NCI-H146 treated with DMSO at 0.1 percent for 48 hours (cell line): Measurements from ENCODE around the gene TRIM33.
A peak's percentile ranks its signal among the peaks of the same experiment; 100 is the strongest.
"Not testable (repeated sequence)": the region's sequence is repeated elsewhere in the genome, so short reads cannot be mapped to it uniquely, and the experiment has no call there.

ENCODE experiments used
- DNase-seq: peaks from one replicate; lab custom pipeline; 2025; ENCODE audit not compliant: unreplicated experiment; lab: John Stamatoyannopoulos, UW

TRIM33 gene

DNA sequence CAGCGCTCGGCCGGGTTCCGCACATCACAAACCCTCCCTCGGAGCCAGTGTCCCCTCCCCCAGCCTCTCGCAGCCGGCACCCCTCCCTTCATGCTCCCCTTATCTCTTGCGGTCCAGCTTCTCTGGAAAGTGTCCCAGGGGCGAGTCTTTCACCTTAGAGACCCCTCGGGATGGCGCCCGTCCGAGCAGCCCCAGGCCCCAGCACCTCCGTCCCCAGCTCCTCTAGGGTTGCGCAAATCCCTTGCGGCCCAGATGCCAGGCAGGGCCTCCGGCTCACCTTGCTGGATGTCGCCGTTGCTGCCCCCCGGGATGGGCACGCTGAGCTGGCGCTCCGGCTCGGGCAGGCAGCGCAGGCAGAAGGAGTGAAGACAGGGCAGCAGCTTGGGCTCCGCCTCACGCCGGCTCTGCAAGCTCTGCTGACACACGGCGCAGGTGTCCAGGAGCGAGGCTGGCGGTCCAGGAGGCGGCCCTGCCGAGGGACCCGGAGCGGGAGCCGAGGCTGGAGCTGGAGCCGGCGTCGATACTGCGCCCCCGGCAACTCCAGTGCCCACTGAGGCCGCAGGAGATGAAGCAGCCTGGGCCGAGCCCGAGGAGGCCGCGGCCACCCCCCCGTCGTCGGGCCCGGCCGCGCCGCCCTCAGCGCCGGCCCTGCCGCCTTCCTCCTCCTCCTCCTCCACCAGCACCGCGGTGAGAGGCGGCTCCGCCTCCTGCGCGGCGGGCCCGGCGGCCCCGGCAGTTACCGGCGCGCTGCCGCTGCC, 550 bp downstream of the TRIM33 start:
- peak; percentile 45 for DNase-seq

DNA sequence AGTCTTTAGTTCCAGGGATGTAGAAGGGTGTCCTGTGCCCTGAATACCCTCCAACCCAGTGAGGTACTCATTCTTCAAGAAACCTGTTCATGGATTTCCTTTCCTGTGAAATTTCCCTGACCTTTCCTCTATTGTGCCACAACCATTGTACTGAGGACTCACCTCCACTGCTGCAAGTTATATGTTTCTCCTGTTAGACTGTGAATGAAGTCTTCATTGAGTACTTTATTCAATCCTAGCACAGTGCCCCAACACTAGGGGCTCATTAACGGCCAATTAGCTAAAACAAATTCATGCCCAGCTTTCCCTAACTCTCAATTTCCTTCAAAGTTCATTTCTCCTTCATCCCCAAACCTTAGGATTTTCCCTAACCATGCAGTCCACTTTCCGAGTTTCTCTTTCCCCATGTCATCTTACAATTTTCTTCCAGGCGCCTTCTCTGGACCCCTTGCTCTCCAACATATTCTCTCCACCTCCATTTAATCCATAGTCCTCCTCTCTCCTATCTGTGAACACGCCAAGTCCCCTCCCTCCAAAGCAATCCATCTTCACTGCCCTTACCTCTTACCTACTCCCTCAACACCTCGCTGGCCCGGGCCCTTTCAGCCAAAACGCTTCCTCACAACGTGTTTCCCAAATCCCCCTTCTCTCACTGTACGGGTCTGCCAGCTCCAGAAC, 1.3 kb downstream of the TRIM33 start:
- DNase-seq, result no peak

DNA sequence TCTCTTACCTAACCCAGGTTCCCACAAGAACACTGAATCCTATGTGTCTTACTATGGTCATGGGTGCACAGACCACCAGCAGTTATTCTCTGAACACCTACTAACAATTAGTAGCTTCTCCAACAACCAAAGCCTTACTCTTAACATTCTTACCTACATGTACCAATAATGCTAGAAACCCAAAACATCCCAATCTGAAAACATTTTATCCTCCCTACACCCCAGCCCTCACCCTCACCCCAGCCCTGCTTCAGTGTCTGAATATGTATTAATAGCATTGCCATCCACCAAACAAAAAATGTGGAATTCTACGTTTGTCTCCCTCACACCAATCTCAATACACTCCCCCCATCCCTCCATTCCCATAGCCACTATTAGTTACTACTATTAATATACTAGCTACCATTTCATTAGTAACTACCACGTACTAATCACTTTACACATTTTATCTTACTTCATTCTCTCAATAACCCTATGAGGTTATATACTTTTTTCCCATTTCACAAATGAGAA, 2.6 kb downstream of the TRIM33 start:
- no peak for DNase-seq

DNA sequence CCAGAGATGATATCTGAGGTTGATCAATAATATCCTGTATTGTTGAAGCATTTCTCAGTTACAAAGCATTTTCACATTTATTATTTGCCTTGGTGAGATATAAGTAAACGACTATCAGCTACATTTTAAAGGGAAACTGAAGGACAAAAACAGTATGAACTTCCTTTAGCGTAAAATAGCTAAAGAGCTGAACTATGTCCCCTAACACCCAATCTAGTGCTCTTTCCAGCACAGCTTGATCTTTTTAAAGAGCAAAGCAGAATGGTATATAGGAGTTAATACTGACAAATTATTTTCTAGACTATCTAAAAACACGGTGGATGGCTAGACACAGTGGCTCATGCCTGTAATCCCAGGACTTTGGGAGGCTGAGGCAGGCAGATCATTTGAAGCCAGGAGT, 3.5 kb downstream of the TRIM33 start:
- no peak for DNase-seq

DNA sequence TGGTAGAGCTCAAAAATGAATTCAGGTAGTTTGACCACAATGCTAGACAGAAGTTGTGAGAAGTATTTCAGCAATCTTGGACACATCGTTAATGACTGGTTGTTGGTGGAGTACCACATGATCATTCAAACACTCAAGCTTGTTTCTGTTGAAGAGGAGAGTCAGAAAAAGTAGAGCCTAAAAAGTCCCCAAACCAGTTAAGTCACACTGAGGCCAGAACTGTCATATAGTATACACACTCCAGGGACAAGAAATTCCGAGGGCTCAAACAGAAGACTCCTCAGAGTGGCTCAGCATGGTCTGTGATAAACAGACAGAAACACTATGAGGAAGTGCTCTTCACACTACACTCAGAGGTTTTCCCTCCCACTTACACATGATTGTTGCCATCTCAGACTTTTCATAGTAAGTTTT, 5.8 kb downstream of the TRIM33 start:
- no peak for DNase-seq

DNA sequence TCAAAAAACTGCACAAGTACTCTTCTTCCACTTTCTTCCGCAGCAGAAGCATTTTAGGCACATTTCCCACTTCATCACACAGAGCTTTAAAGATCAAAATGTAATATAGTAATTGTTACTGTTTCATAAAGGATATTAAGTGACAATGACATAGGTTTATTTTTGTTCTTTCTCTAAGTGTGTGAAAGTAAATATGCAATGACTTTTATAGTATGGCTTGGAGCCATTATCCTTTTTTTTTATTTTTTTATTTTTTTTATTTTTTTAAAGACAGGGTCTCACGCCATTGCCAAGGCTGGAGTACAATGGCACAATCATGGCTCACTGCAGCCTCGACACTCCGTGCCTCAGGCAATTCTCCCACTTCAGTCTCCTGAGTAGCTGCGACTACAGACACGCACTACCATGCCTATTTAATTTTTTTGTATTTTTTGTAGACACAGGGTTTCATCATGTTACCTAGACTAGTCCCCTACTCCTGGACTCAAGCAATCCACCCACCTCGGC, 7.0 kb downstream of the TRIM33 start:
- DNase-seq, result no peak

DNA sequence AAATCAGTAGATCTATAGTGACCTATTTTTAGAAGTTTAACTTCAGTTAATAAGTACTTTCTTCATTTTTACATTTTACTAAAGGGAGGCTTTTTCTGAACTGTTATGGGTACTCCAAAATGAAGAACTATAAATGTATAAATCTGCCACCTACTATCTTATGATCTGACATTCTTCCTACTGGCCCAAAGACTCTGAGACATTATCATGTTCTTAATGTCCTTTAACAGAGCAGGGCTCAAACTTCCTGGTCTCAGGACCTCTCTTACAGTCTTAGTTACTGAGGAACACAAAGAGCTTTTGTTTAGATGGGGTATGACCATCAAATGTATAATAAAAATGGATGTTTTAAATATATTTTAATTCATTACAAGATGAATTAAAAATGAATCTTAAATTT, 8.9 kb downstream of the TRIM33 start:
- no peak for DNase-seq

DNA sequence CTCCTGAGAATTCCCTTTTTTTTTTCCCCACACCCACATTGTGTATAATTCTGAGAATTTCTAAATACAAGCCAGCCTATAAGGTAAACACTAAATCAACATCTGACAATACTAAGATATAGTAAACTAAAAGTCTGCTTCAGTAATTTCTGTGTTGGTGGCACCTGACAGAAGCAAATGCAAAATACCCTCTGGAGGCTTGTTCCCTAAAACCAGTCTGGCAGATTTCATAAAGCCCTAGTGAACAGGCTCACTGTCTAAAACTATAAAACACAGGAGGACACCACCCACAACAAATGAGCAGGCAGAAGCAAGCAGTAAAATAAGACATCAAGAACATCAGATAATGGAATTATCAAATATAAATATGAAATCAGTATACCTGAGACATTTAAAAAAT, 11.5 kb downstream of the TRIM33 start:
- DNase-seq, result no peak

DNA sequence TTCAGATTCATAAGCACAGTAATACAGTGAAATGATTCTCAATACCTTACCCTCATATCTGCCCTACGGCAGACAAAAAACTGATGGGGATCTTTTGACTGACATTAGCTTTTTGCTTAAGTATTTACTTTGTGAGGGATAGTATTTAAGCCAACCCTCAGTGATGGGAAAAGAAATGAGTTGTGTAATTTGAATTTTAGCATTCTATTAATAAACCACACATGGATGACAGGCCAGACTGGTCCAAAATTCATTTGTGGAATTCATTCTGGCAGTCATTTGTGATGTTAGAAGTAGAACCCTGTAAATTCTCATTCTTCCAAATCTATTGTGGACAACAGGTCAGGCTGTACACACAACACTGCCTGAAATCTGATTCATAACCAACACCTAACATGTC, 14.9 kb downstream of the TRIM33 start:
- no peak for DNase-seq

DNA sequence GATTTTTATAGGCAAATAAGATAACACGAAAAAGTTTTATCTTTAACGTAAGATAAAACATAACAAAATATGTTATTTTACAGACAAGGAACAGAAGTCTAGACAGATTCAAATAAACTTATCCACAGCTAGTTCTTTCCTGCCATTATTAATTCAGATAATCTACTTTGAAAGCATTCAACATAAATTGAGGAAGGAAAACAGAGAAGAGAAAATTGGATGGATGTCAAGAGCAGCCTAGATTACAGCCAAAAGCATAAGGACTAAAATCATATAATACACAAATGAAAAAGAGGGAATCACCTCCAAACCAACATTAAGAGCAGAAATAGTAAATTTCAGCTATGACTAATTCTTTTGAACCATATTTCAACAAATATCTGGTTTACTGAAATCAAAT, 15.5 kb downstream of the TRIM33 start:
- no peak for DNase-seq

DNA sequence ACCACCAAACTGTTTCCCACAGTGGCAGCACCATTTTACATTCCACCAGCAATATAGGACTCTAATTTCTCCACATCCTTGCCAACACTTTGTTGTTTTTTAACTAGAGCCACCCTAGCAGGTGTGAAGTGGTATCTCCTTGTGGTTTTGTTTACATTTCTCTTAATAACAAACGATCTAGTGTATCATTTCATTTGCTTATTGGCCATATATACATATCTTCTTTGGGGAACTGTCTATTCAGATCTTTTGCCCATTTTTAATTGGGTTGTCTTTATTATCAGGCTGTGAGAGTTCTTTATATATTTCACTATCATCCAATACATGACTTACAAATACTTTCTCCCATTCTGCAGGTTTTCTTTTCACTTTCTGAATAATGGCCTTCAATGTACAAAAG, 18.0 kb downstream of the TRIM33 start:
- no peak for DNase-seq

DNA sequence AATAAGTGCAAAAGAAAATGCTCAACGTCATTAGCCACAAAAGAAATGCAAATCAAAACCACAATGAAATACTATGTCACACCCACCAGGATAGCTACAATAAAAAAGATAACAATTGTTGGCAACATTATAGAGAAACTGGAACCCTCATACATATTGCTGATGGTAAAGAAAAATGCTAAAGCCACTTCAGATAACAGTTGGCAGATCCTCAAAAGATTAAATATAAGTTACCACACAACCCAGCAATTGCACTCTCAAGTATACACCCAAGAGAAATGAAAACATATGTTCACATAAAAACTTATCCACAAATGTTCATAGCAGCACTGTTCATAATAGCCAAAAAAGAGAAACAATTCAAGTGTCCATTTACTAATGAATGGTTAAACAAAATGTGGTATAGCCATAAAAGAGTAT, 20.7 kb downstream of the TRIM33 start:
- no peak for DNase-seq

DNA sequence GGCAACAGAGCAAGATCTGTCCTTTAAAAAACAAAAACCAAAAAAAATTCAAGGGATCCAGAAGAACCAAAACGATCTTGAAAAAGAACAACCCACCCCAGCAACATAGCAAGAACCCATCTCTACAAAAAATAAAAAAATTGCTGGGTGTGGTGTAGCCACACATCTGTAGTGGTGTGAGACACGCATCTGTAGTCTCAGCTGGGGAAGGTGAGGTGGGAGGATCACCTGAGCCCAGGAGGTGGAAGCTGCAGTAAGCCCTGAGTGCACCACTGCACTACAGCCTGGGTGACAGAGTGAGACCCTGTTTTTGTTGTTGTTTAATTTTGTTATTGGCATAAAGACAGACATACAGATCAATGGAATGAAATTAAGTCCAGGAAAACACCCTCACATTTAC, 22.3 kb downstream of the TRIM33 start:
- DNase-seq, result no peak

DNA sequence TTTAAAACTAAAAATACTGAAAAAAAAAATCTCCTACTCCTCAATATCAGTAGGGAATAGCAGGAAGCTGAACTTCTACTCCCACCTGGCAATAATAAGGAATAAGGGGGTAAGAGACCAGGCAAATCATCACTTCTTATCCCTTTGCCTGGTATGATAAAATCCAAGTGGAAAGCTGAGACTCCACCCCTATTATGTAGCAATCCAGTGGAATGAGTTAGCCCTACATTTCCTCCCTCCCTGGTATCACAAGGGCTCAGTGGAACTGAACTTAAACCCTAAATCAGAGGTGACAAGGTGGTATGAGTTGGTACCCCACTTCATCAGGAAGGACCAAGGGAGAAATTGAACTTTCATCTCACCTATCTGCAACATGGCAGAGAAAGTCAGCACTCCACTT, 25.7 kb downstream of the TRIM33 start:
- DNase-seq, result no peak

DNA sequence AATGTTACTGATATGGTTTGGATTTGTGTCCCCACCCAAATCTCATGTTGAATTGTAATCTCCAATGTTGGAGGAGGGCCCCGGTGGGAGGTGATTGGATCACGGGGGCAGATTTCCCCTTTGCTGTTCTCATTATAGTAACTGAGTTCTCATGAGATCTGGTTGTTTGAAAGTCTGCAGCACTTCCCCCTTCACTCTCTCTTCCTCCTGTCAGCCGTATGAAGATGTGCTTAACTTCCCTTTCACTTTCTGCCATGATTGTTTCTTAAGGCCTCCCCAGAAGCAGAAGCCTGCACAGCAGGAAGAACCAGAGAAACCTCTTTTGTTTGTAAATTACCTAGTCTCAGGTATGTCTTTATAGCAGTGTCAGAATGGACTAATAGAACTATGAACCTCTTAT, 28.4 kb downstream of the TRIM33 start:
- no peak for DNase-seq

DNA sequence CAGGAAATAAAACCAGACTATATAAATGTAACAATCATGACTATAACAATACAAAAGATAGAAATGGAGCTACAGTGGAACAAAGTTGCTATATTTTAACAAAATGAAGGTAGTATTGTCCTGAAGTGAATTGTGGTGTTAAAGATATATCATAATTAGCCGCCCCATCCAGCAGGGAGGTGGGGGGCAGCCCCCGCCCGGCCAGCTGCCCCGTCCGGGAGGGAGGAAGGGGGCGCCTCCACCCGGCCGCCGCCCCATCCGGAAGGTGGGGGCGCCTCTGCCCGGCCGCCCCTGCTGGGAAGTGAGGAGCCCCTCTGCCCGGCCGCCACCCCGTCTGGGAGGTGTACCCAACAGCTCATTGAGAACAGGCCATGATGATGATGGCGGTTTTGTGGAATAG, 31.4 kb downstream of the TRIM33 start:
- not testable (repeated sequence) for DNase-seq

DNA sequence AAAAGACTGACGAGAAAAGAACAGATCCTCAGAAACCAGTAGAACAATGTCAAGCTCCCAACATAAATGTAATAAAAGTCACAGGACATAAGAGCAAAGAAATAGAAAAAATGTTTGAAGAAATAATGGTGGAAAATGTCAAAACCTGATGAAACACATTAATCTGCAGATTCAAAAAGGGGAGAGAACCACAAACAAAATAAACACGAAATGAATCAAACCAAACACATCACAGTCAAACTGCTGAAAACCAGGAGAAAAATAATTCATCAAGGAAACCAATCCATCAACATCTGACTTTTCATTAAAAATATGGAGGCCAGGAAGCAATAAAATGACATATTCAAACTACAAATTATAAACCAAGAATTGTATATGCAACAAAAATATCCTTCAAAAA, 31.9 kb downstream of the TRIM33 start:
- no peak for DNase-seq

DNA sequence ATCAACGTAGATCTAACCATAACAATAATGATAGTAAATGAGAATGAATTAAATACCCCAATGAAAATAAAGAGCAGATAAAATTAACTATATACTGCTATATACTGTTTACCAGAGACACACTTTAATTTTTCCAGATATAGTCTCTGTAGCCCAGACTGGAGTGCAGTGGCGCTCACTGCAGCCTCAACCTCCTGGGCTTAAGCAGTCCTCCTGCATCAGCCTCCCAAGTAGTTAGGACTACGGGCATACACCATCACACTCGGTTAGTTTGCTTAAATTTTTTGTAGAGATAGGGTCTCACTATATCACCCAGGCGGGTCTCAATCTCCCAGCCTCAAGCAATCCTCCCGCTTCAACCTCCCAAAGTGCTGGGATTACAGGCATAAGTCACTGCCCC, 37.2 kb downstream of the TRIM33 start:
- no peak for DNase-seq

DNA sequence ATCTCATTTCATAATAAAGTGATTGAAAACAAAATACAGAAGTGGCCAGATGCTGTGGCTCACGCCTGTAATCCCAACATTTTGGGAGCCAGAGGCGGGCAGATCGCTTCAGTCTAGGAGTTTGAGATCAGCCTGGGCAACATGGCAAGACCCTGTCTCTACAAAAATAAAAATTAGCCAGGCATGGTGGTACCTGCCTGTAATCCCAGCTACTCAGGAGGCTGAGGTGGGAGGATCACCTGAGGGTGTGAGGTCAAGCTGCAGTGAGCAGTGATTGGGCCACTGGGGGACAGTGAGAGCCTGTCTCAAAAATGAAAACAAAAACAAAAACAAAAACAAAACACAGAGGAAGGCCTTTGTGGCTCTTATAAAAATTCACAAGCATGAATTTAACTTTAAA, 38.6 kb downstream of the TRIM33 start:
- no peak for DNase-seq

DNA sequence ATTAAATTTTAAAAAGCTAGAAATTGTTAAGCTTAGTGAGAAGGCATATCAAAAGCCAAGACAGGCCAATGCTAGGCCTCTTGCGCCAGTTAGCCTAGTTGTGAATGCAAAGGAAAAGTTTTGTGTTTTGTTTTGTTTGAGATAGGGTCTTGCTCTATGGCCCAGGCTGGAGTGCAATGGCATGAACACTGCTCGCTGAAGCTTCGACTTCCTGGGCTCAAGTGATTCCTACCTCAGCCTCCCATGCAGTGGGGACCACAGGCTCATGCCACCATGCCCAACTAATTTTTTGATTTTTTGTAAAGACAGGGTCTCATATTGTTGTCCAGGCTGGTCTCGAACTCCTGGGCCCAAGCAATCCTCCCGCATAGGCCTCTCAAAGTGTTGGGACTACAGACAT, 40.3 kb downstream of the TRIM33 start:
- no peak for DNase-seq

DNA sequence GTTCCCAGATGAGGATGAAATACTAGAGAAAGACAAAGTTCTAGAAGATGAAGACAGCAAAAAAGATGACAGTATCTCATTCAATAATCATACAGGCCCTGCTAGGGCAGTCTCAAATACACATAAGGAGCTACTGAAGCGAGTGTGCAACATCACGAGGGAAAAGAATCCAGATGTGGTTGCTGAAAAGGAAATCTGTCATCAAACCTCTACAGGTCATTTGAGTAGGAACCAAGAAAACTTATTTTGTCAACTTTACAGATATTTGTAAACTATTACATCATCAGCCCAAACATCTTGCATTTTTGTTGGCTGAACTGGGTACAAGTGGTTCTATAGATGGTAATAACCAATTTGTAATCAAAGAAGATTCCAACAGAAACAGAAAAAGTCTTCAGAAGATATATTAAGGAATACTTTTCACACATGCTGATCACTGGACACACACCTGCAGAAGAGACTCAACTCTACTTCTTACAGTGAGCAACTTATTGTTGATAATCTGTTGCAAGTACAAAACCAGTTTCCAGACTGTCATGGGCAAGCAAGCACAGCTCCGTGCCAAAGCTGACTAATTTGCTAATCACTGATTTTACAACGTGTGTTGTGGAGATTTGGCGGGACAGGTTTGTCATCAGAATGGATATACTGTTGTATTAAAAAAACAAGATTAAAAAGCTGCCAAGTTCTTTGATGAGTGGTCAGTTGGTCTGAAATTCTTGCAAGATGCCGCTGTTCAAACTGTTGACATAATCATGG, 42.1 kb downstream of the TRIM33 start:
- DNase-seq, result no peak

DNA sequence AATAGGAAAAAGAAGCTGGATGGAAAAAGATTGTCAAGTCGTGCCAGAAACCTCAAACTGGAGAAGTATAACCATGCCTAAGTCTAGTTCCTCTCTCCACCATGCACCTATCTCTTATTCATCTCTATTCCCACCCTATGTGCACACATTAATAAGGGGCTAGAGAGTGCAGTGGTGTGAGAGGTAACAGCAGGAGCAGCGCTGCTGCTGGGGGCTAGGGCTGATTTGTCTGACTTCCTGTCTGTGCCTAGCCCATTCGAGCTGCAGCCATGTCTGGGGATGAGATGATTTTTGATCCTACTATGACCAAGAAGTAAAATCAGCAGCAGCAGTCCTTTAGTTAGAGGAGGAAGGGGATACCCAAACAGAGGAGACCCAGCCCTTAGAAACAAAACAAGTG, 43.0 kb downstream of the TRIM33 start:
- no peak for DNase-seq
